ENCODE measurements around the gene STPG2. TPM values are rescaled to one million over a fixed set of nuclear protein-coding genes. Genes with fewer than 3 reads are reported as not detected.

Gene STPG2
- total and polyA plus RNA-seq, 2 donors (not counting 3 experiments of a cell fraction or from before 2014, with no cell fraction given), result not detected

DNA sequence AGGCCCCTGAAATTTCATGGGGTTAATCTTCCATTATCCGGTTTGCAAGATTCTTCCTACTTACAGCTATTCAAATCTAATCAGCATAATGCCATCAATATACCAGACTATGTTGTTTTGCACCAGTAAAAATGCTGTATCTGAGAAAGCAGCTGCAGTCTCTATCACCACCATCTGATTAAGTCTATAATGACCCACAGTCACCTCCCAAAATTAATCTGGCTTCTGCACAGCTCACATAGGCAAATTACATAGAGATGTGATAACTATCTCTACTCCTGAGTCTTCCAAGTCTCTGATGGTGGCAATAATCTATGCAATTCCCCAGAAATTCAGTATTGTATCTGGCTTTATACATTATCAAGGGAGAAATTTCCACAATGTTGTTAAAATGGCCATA, 113.2 kb downstream of the STPG2 start:
- H3K4me3 ChIP-seq (replicated peaks in 1 of 3; ENCODE audit: insufficient read depth in 1 of 3, low read depth in 1 of 3, low read length in 3 of 3), result no peak overlapping the region
- H3K9me1 ChIP-seq (replicated peaks; ENCODE audit: control insufficient read depth, extremely low read depth, insufficient read depth, low read length), result no peaks in the 10 kb centered on the region
- no peaks in the 10 kb centered on the region for H3K27me3 ChIP-seq (ENCODE audit: control insufficient read depth in 2 of 2, insufficient read depth in 2 of 2, low read length in 2 of 2)
- TF ChIP-seq POLR2AphosphoS5 (IDR thresholded peaks at IDR 0.05; ENCODE audit: insufficient read depth, low read depth, low read length), result no peak
- TF ChIP-seq FOS (IDR thresholded peaks at IDR 0.05; ENCODE audit: borderline replicate concordance, insufficient read depth, low read length), result no peak
- TF ChIP-seq MYC (IDR thresholded peaks at IDR 0.05; ENCODE audit: low read depth, low read length), result no peak
- no peak for TF ChIP-seq JUN (IDR thresholded peaks at IDR 0.05; ENCODE audit: borderline replicate concordance, insufficient read depth, insufficient read length, low read depth)
- no peak for TF ChIP-seq EZH2 (IDR thresholded peaks at IDR 0.05; ENCODE audit: borderline replicate concordance, low read depth, low read length, severe bottlenecking)
- TF ChIP-seq POLR2A (IDR thresholded peaks at IDR 0.05; ENCODE audit: low read depth, low read length), result no peak
- TF ChIP-seq, protein P1, sequence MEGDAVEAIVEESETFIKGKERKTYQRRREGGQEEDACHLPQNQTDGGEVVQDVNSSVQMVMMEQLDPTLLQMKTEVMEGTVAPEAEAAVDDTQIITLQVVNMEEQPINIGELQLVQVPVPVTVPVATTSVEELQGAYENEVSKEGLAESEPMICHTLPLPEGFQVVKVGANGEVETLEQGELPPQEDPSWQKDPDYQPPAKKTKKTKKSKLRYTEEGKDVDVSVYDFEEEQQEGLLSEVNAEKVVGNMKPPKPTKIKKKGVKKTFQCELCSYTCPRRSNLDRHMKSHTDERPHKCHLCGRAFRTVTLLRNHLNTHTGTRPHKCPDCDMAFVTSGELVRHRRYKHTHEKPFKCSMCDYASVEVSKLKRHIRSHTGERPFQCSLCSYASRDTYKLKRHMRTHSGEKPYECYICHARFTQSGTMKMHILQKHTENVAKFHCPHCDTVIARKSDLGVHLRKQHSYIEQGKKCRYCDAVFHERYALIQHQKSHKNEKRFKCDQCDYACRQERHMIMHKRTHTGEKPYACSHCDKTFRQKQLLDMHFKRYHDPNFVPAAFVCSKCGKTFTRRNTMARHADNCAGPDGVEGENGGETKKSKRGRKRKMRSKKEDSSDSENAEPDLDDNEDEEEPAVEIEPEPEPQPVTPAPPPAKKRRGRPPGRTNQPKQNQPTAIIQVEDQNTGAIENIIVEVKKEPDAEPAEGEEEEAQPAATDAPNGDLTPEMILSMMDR (IDR thresholded peaks at IDR 0.05; ENCODE audit: extremely low read depth in 1 of 2, insufficient read depth in 1 of 2, low read depth in 1 of 2, low read length in 2 of 2), result no peak
- no peak for TF ChIP-seq GATA2 (IDR thresholded peaks at IDR 0.05; ENCODE audit: insufficient read depth, insufficient read length, low read depth, low read length)
- TF ChIP-seq, protein P2, sequence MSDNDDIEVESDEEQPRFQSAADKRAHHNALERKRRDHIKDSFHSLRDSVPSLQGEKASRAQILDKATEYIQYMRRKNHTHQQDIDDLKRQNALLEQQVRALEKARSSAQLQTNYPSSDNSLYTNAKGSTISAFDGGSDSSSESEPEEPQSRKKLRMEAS (IDR thresholded peaks at IDR 0.05; ENCODE audit: insufficient read depth, insufficient read length), result no peak
- H3K9ac ChIP-seq (replicated peaks; ENCODE audit: extremely low read depth, insufficient read depth, low read length), result no peak overlapping the region
- CTCF ChIA-PET, result no interaction called here
- intact Hi-C loops (cut with micrococcal nuclease), result no loop called here
- no peak overlapping the region for H3K4me2 ChIP-seq (ENCODE audit: insufficient read depth, low read length)
- BruUV-seq (replicated peaks), result no TSS peak
- dilution Hi-C loops (cut with MboI; ENCODE audit: extremely low pct_ligation_motif_present, low sequenced_read_pairs), result no loop called here
- no peaks in the 10 kb centered on the region for H4K20me1 ChIP-seq (replicated peaks; ENCODE audit: control insufficient read depth, extremely low read depth, insufficient read depth, low read length)
- no peaks in the 10 kb centered on the region for H3K9me3 ChIP-seq (replicated peaks; ENCODE audit: control insufficient read depth, insufficient read depth, low read length)
- DNase-seq (ENCODE audit: low read depth, low spot score), result no peak
- no peak overlapping the region for H2AFZ ChIP-seq (ENCODE audit: low read depth, low read length)
- POLR2A ChIA-PET, result no interaction called here
- FAIRE-seq, result no peak
- no peaks in the 10 kb centered on the region for H3K4me1 ChIP-seq (ENCODE audit: control insufficient read depth, extremely low read depth, insufficient read depth, low read length)
- no peaks in the 10 kb centered on the region for H3K36me3 ChIP-seq (ENCODE audit: control insufficient read depth in 2 of 2, extremely low read depth in 1 of 2, insufficient read depth in 2 of 2, low read length in 2 of 2)
- H3K79me2 ChIP-seq (ENCODE audit: control insufficient read depth, insufficient read depth, low read length), result no peaks in the 10 kb centered on the region
- no peak overlapping the region for H3K27ac ChIP-seq (ENCODE audit: insufficient read depth, low read depth, low read length)

All from endothelial cell of umbilical vein (primary cell).